Measurements from ENCODE around the gene DEUP1. TPM values are rescaled to one million over a fixed set of nuclear protein-coding genes. Genes with fewer than 3 reads are reported as not detected.

Gene DEUP1
- total and polyA plus RNA-seq, 9 of the 15 experiments (the other 6 are each of a cell fraction or from before 2014, with no cell fraction given): 1.4 to 10.9 (median 9.3) TPM

DNA sequence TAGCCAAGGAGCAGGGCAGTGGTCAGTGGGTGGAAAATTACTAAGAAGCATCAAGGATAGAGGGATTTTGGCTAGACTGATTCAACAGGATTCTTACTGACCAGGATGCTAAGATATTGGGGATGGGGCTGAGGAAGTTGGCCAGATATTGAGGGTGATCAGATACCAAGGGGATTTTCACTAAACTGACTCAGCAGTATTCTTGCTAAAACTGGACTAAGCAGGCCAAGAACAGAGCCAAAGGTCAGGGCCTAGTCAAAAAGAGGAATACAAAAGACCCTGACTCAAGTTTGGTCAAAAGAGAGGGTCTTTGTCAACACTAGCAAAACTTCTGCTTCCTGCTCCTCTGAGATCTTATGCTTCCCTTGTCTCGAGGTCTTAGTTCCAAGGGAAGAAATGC is 38.6 kb upstream of the DEUP1 start (continued):
- no peak for TF ChIP-seq ZNF584 (CRISPR knock-in tag; IDR thresholded peaks at IDR 0.05; ENCODE audit: low read depth)
- no peak for TF ChIP-seq SMAD1 (IDR thresholded peaks at IDR 0.05; ENCODE audit: low read depth, low read length, partially characterized antibody)
- TF ChIP-seq RBM25 (IDR thresholded peaks at IDR 0.05; ENCODE audit: low read depth, low read length, severe bottlenecking): no peak
- TF ChIP-seq BCL6 (CRISPR knock-in tag; IDR thresholded peaks at IDR 0.05): no peak
- TF ChIP-seq, protein P1, sequence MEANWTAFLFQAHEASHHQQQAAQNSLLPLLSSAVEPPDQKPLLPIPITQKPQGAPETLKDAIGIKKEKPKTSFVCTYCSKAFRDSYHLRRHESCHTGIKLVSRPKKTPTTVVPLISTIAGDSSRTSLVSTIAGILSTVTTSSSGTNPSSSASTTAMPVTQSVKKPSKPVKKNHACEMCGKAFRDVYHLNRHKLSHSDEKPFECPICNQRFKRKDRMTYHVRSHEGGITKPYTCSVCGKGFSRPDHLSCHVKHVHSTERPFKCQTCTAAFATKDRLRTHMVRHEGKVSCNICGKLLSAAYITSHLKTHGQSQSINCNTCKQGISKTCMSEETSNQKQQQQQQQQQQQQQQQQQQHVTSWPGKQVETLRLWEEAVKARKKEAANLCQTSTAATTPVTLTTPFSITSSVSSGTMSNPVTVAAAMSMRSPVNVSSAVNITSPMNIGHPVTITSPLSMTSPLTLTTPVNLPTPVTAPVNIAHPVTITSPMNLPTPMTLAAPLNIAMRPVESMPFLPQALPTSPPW (CRISPR knock-in tag; IDR thresholded peaks at IDR 0.05): no peak
- TF ChIP-seq MTF1 (CRISPR knock-in tag; IDR thresholded peaks at IDR 0.05; ENCODE audit: borderline replicate concordance): no peak
- TF ChIP-seq DIDO1 (tag; IDR thresholded peaks at IDR 0.05; ENCODE audit: low read depth): no peak
- TF ChIP-seq PRPF4 (IDR thresholded peaks at IDR 0.05; ENCODE audit: insufficient read depth, low read depth, low read length, poor library complexity, severe bottlenecking): no peak
- no peak for TF ChIP-seq EWSR1 (IDR thresholded peaks at IDR 0.05; ENCODE audit: borderline replicate concordance, low read depth, partially characterized antibody)
- no peak for TF ChIP-seq ZNF778 (CRISPR knock-in tag; IDR thresholded peaks at IDR 0.05)
